ENCODE measurements around the gene DPP4. TPM values are rescaled to one million over a fixed set of nuclear protein-coding genes. Genes with fewer than 3 reads are reported as not detected.

DPP4 gene
- total and polyA plus RNA-seq, 5 donors from 2014 or later: 12.6 to 40.8 (median 29.5) TPM

GRCh38 chr2:162037886-162038285 is 36.1 kb downstream of the DPP4 start:
- no peak overlapping the region for H3K27ac ChIP-seq (ENCODE audit: insufficient read depth, low read length, poor library complexity, severe bottlenecking)
- H3K36me3 Mint-ChIP-seq: peaks cover 57% of the 10 kb centered on the region
- peaks cover 7% of the 10 kb centered on the region for H3K36me3 ChIP-seq (ENCODE audit: control insufficient read depth, insufficient read depth, low read length)
- no peaks in the 10 kb centered on the region for H3K4me1 ChIP-seq (ENCODE audit: control insufficient read depth, insufficient read depth, low read length, poor library complexity, severe bottlenecking)
- H3K27me3 Mint-ChIP-seq: no peaks in the 10 kb centered on the region
- no peaks in the 10 kb centered on the region for H3K9me3 ChIP-seq (ENCODE audit: control insufficient read depth in 2 of 2, low read length in 2 of 2)
- H3K4me3 ChIP-seq (ENCODE audit: low read depth, low read length): no peak overlapping the region
- no peaks in the 10 kb centered on the region for H3K9me3 Mint-ChIP-seq
- H3K4me3 Mint-ChIP-seq: no peak overlapping the region
- H3K4me1 Mint-ChIP-seq: peaks cover 0 to 15% (median 8%) of the 10 kb centered on the region in 4 donors
- no peaks in the 10 kb centered on the region for H3K27me3 ChIP-seq (ENCODE audit: control insufficient read depth, insufficient read depth, low read length)
- no peak for ATAC-seq (ENCODE audit: low read depth in 2 of 2)
- DNase-seq: no peak
- no peak overlapping the region for H3K27ac Mint-ChIP-seq

GRCh38 chr2:162037028-162037795 is 36.8 kb downstream of the DPP4 start:
- H3K36me3 Mint-ChIP-seq: peaks cover 53% of the 10 kb centered on the region
- no peaks in the 10 kb centered on the region for H3K9me3 Mint-ChIP-seq
- peaks cover 0 to 15% (median 7%) of the 10 kb centered on the region in 4 donors for H3K4me1 Mint-ChIP-seq
- ATAC-seq (ENCODE audit: low read depth in 2 of 2) (no peak), DNase-seq (no peak)
- Histone ChIP-seq H3K9me3 (ENCODE audit: control insufficient read depth in 2 of 2, low read length in 2 of 2) (no peaks in the 10 kb centered on the region), H3K27me3 (ENCODE audit: control insufficient read depth, insufficient read depth, low read length) (no peaks in the 10 kb centered on the region), H3K27ac (ENCODE audit: insufficient read depth, low read length, poor library complexity, severe bottlenecking) (no peak overlapping the region), H3K36me3 (ENCODE audit: control insufficient read depth, insufficient read depth, low read length) (peaks cover 4% of the 10 kb centered on the region), H3K4me3 (ENCODE audit: low read depth, low read length) (no peak overlapping the region), H3K4me1 (ENCODE audit: control insufficient read depth, insufficient read depth, low read length, poor library complexity, severe bottlenecking) (no peaks in the 10 kb centered on the region)
- no peak overlapping the region for H3K27ac Mint-ChIP-seq
- no peaks in the 10 kb centered on the region for H3K27me3 Mint-ChIP-seq
- no peak overlapping the region for H3K4me3 Mint-ChIP-seq

- H3K9me3 Mint-ChIP-seq: no peaks in the 10 kb centered on the region
Measured at GRCh38 chr2:162035981-162036380, 38.0 kb downstream of the DPP4 start.

GRCh38 chr2:162030363-162031190 is 43.4 kb downstream of the DPP4 start:
- H3K9me3 ChIP-seq (ENCODE audit: control insufficient read depth in 2 of 2, low read length in 2 of 2): no peaks in the 10 kb centered on the region
- Mint-ChIP-seq H3K4me3 (no peak overlapping the region), H3K36me3 (peaks cover 55% of the 10 kb centered on the region), H3K27me3 (no peaks in the 10 kb centered on the region), H3K4me1 (peaks cover 0 to 9% (median 2%) of the 10 kb centered on the region in 4 donors), H3K27ac (no peak overlapping the region), H3K9me3 (no peaks in the 10 kb centered on the region)
- H3K4me1 ChIP-seq (ENCODE audit: control insufficient read depth, insufficient read depth, low read length, poor library complexity, severe bottlenecking): no peaks in the 10 kb centered on the region
- H3K36me3 ChIP-seq (ENCODE audit: control insufficient read depth, insufficient read depth, low read length): peaks cover 2% of the 10 kb centered on the region
- H3K27ac ChIP-seq (ENCODE audit: insufficient read depth, low read length, poor library complexity, severe bottlenecking): no peak overlapping the region
- no peaks in the 10 kb centered on the region for H3K27me3 ChIP-seq (ENCODE audit: control insufficient read depth, insufficient read depth, low read length)
- DNase-seq: no peak
- ATAC-seq (ENCODE audit: low read depth in 2 of 2): no peak
- H3K4me3 ChIP-seq (ENCODE audit: low read depth, low read length): no peak overlapping the region

More at GRCh38 chr2:162035981-162036380, 38.0 kb downstream of the DPP4 start:
- H3K27ac ChIP-seq (ENCODE audit: insufficient read depth, low read length, poor library complexity, severe bottlenecking): no peak overlapping the region
- no peaks in the 10 kb centered on the region for H3K27me3 ChIP-seq (ENCODE audit: control insufficient read depth, insufficient read depth, low read length)
- Mint-ChIP-seq H3K4me3 (no peak overlapping the region), H3K27ac (peak overlapping the region in 1 of 3 donors; percentile 48), H3K4me1 (peaks cover 0 to 13% (median 7%) of the 10 kb centered on the region in 4 donors), H3K27me3 (no peaks in the 10 kb centered on the region), H3K36me3 (peaks cover 50% of the 10 kb centered on the region)
- H3K4me3 ChIP-seq (ENCODE audit: low read depth, low read length): peak overlapping the region; percentile 6
- peaks cover 4% of the 10 kb centered on the region for H3K36me3 ChIP-seq (ENCODE audit: control insufficient read depth, insufficient read depth, low read length)
- H3K4me1 ChIP-seq (ENCODE audit: control insufficient read depth, insufficient read depth, low read length, poor library complexity, severe bottlenecking): no peaks in the 10 kb centered on the region
- no peak for DNase-seq
- H3K9me3 ChIP-seq (ENCODE audit: control insufficient read depth in 2 of 2, low read length in 2 of 2): no peaks in the 10 kb centered on the region
- ATAC-seq (ENCODE audit: low read depth in 2 of 2): no peak

- H3K27ac Mint-ChIP-seq: peak overlapping the region in 1 of 3 donors; percentile 7
- Histone ChIP-seq H3K9me3 (ENCODE audit: control insufficient read depth in 2 of 2, low read length in 2 of 2) (no peaks in the 10 kb centered on the region), H3K36me3 (ENCODE audit: control insufficient read depth, insufficient read depth, low read length) (no peaks in the 10 kb centered on the region), H3K4me3 (ENCODE audit: low read depth, low read length) (no peak overlapping the region), H3K27ac (ENCODE audit: insufficient read depth, low read length, poor library complexity, severe bottlenecking) (no peak overlapping the region), H3K4me1 (ENCODE audit: control insufficient read depth, insufficient read depth, low read length, poor library complexity, severe bottlenecking) (no peaks in the 10 kb centered on the region), H3K27me3 (ENCODE audit: control insufficient read depth, insufficient read depth, low read length) (no peaks in the 10 kb centered on the region)
- DNase-seq (no peak), ATAC-seq (ENCODE audit: low read depth in 2 of 2) (no peak)
- no peaks in the 10 kb centered on the region for H3K9me3 Mint-ChIP-seq
- H3K4me3 Mint-ChIP-seq: no peak overlapping the region
- H3K36me3 Mint-ChIP-seq: peaks cover 47% of the 10 kb centered on the region
- H3K27me3 Mint-ChIP-seq: no peaks in the 10 kb centered on the region
- H3K4me1 Mint-ChIP-seq: peaks cover 0 to 13% (median 4%) of the 10 kb centered on the region in 4 donors
Measured at GRCh38 chr2:162029287-162029901, 44.6 kb downstream of the DPP4 start.

GRCh38 chr2:162028511-162028910 is 45.5 kb downstream of the DPP4 start:
- DNase-seq: no peak
- Histone ChIP-seq H3K4me1 (ENCODE audit: control insufficient read depth, insufficient read depth, low read length, poor library complexity, severe bottlenecking) (no peaks in the 10 kb centered on the region), H3K9me3 (ENCODE audit: control insufficient read depth in 2 of 2, low read length in 2 of 2) (no peaks in the 10 kb centered on the region), H3K27me3 (ENCODE audit: control insufficient read depth, insufficient read depth, low read length) (no peaks in the 10 kb centered on the region), H3K27ac (ENCODE audit: insufficient read depth, low read length, poor library complexity, severe bottlenecking) (no peak overlapping the region), H3K4me3 (ENCODE audit: low read depth, low read length) (no peak overlapping the region), H3K36me3 (ENCODE audit: control insufficient read depth, insufficient read depth, low read length) (no peaks in the 10 kb centered on the region)
- peaks cover 0 to 15% (median 5%) of the 10 kb centered on the region in 4 donors for H3K4me1 Mint-ChIP-seq
- no peak overlapping the region for H3K4me3 Mint-ChIP-seq
- no peaks in the 10 kb centered on the region for H3K27me3 Mint-ChIP-seq
- no peaks in the 10 kb centered on the region for H3K9me3 Mint-ChIP-seq
- no peak for ATAC-seq (ENCODE audit: low read depth in 2 of 2)
- H3K27ac Mint-ChIP-seq: peak overlapping the region in 1 of 3 donors; percentile 12
- peaks cover 48% of the 10 kb centered on the region for H3K36me3 Mint-ChIP-seq

- no peak overlapping the region for H3K27ac ChIP-seq (ENCODE audit: insufficient read depth, low read length, poor library complexity, severe bottlenecking)
- no peaks in the 10 kb centered on the region for H3K27me3 Mint-ChIP-seq
- H3K36me3 Mint-ChIP-seq: peaks cover 46% of the 10 kb centered on the region
- no peak overlapping the region for H3K4me3 ChIP-seq (ENCODE audit: low read depth, low read length)
- H3K4me3 Mint-ChIP-seq: no peak overlapping the region
- ATAC-seq (ENCODE audit: low read depth in 2 of 2): no peak
- peaks cover 5 to 38% (median 13%) of the 10 kb centered on the region in 4 donors for H3K4me1 Mint-ChIP-seq
- no peaks in the 10 kb centered on the region for H3K9me3 ChIP-seq (ENCODE audit: control insufficient read depth in 2 of 2, low read length in 2 of 2)
- H3K36me3 ChIP-seq (ENCODE audit: control insufficient read depth, insufficient read depth, low read length): peaks cover 2% of the 10 kb centered on the region
- H3K27ac Mint-ChIP-seq: peak overlapping the region in 2 of 3 donors; percentile 3 to 33
- no peaks in the 10 kb centered on the region for H3K4me1 ChIP-seq (ENCODE audit: control insufficient read depth, insufficient read depth, low read length, poor library complexity, severe bottlenecking)
- no peaks in the 10 kb centered on the region for H3K27me3 ChIP-seq (ENCODE audit: control insufficient read depth, insufficient read depth, low read length)
- DNase-seq: no peak
- H3K9me3 Mint-ChIP-seq: peaks cover 0 to 1% (median 0%) of the 10 kb centered on the region in 7 donors
Measured at GRCh38 chr2:162025121-162025911, 48.7 kb downstream of the DPP4 start.
